HCT116 (cell line): ENCODE data around the gene SLC25A13. TPM values are rescaled to one million over a fixed set of nuclear protein-coding genes. Genes with fewer than 3 reads are reported as not detected.

Experiments used
- ATAC-seq: fragments of 200-7000 bp; cut with Tn5 transposase; 2 replicates; pipeline ENCODE4 v1.9.1; 2020; ENCODE audit warnings: mild to moderate bottlenecking, moderate library complexity
- BruUV-seq: library from RNA; stranded (reverse); fragments of 400-500 nt; replicated peaks from 2 replicates; lab custom pipeline; 2021; lab: Mats Ljungman, UMichigan
- CTCF ChIA-PET: fragments of 300-600 bp; sonication (Branson Sonifier 250); formaldehyde crosslinking; loops from one replicate; lab custom pipeline; 2021; ENCODE audit warnings: antibody characterized with exemption; lab: Charles Lee
- POLR2A ChIA-PET: fragments of 300-600, 350-600 bp; sonication (Branson Sonifier 250); formaldehyde crosslinking; loops from one replicate; lab custom pipeline; 2021; ENCODE audit warnings: antibody characterized with exemption; lab: Charles Lee
- RAD21 ChIA-PET, 2 experiments: fragments of 300-600 bp; sonication (Branson Sonifier 250); formaldehyde crosslinking; loops; one replicate each; lab custom pipeline; 2023; ENCODE audit warnings: low total read pairs in 2 of 2; ENCODE audit not compliant: uncharacterized antibody in 2 of 2, unreplicated experiment in 2 of 2, low non-redundant PET in 1 of 2; lab: Charles Lee
- DNase-seq: peaks from one replicate; pipeline ENCODE4 v3.0.0-alpha.2; 2010; ENCODE audit warnings: low read depth, low spot score
- H2AFZ ChIP-seq: fragments of 200-600 bp; shearing (Covaris generic), sonication (generic); 2 replicates; pipeline ENCODE4 v1.6.1; 2017; ENCODE audit warnings: low read depth, mixed run types, mixed read lengths, antibody characterized with exemption, low read length; ENCODE audit not compliant: poor library complexity, severe bottlenecking
- H3K27ac ChIP-seq: 2 replicates; pipeline ENCODE4 v1.5.1; 2012; ENCODE audit warnings: low read depth, low read length
- H3K27me3 ChIP-seq: fragments of 200-600 bp; sonication (generic); 2 replicates; pipeline ENCODE4 v1.6.1; 2016; ENCODE audit warnings: mixed run types, low read length, mixed read lengths; ENCODE audit not compliant: insufficient read depth
- H3K36me3 ChIP-seq, 2 experiments: fragments of 200-500 bp in 1 of 2; fragments of 200-600 bp in 1 of 2; sonication (Bioruptor generic) in 1 of 2; sonication (generic) in 1 of 2; 2 replicates each; pipeline versions ENCODE4 v1.5.1 to v1.6.1; 2014 to 2016; ENCODE audit warnings: low read length in 2 of 2, inconsistent platforms in 1 of 2, mixed read lengths in 1 of 2, mixed run types in 1 of 2; ENCODE audit not compliant: insufficient read depth in 2 of 2, control insufficient read depth in 1 of 2
- H3K4me1 ChIP-seq, 2 experiments: fragments of 200-600 bp in 1 of 2; sonication (generic) in 1 of 2; 2 replicates each; pipeline versions ENCODE4 v1.5.1 to v1.6.1; 2012 to 2017; ENCODE audit warnings: low read length in 2 of 2, inconsistent platforms in 1 of 2, mild to moderate bottlenecking in 1 of 2, mixed read lengths in 1 of 2, mixed run types in 1 of 2, moderate library complexity in 1 of 2; ENCODE audit not compliant: insufficient read depth in 2 of 2, control insufficient read depth in 1 of 2
- H3K4me2 ChIP-seq: fragments of 200-600 bp; sonication (generic); 2 replicates; pipeline ENCODE4 v1.6.1; 2017; ENCODE audit warnings: mixed run types, low read length, mixed read lengths
- H3K4me3 ChIP-seq, 2 experiments: fragments of 200-600 bp in 1 of 2; sonication (generic) in 1 of 2; replicated peaks in 1 of 2; 2 replicates each; pipeline ENCODE4 v1.5.1; 2011 to 2016; ENCODE audit warnings: low read length in 2 of 2, control low read depth in 1 of 2, low read depth in 1 of 2, mild to moderate bottlenecking in 1 of 2, mixed read lengths in 1 of 2, mixed run types in 1 of 2
- H3K79me2 ChIP-seq: fragments of 200-600 bp; sonication (generic); 2 replicates; pipeline ENCODE4 v1.6.1; 2017; ENCODE audit warnings: mild to moderate bottlenecking, mixed run types, low read length, moderate library complexity, mixed read lengths; ENCODE audit not compliant: insufficient read depth
- H3K9ac ChIP-seq: fragments of 200-600 bp; sonication (generic); 2 replicates; pipeline ENCODE4 v1.6.1; 2016; ENCODE audit warnings: low read length, mixed read lengths
- H3K9me2 ChIP-seq: fragments of 200-600 bp; sonication (generic), shearing (Covaris generic); 2 replicates; pipeline ENCODE4 v1.6.1; 2017; ENCODE audit warnings: mixed run types, mild to moderate bottlenecking, moderate library complexity; ENCODE audit not compliant: insufficient read depth
- H3K9me3 ChIP-seq, 2 experiments: fragments of 200-500 bp in 1 of 2; fragments of 200-600 bp in 1 of 2; sonication (Bioruptor generic) in 1 of 2; sonication (generic) in 1 of 2; 2 replicates each; pipeline ENCODE4 v1.6.1; 2014 to 2017; ENCODE audit warnings: low read length in 2 of 2, mixed read lengths in 2 of 2, inconsistent platforms in 1 of 2, low read depth in 1 of 2, mild to moderate bottlenecking in 1 of 2, mixed run types in 1 of 2, moderate library complexity in 1 of 2; ENCODE audit not compliant: control insufficient read depth in 1 of 2, insufficient read depth in 1 of 2
- H4K20me1 ChIP-seq: fragments of 200-600 bp; sonication (generic), shearing (Covaris generic); 2 replicates; pipeline ENCODE4 v1.6.1; 2017; ENCODE audit warnings: mixed run types, mild to moderate bottlenecking, moderate library complexity; ENCODE audit not compliant: insufficient read depth
- CBX3 ChIP-seq: IDR thresholded peaks from 2 replicates; pipeline ENCODE4 v1.6.1; 2012; ENCODE audit warnings: low read depth
- CEBPB ChIP-seq: IDR thresholded peaks from 2 replicates; pipeline ENCODE4 v1.6.1; 2012; ENCODE audit warnings: low read depth
- EGR1 ChIP-seq: IDR thresholded peaks from 2 replicates; pipeline ENCODE4 v1.6.1; 2012; ENCODE audit warnings: low read depth
- ELF1 ChIP-seq: IDR thresholded peaks from 2 replicates; pipeline ENCODE4 v1.6.1; 2012; ENCODE audit warnings: low read depth, borderline replicate concordance
- EZH2 ChIP-seq: fragments of 200-600 bp; sonication (generic); IDR thresholded peaks from 2 replicates; pipeline ENCODE4 v1.6.1; 2017; ENCODE audit warnings: antibody characterized with exemption, mixed run types
- EZH2phosphoT487 ChIP-seq: fragments of 200-600 bp; IDR thresholded peaks from 2 replicates; pipeline ENCODE4 v1.6.1; 2018; ENCODE audit warnings: antibody characterized with exemption, borderline replicate concordance
- FOSL1 ChIP-seq: IDR thresholded peaks from 2 replicates; pipeline ENCODE4 v1.6.1; 2012; ENCODE audit warnings: low read depth
- POLR2A ChIP-seq: IDR thresholded peaks from 2 replicates; pipeline ENCODE4 v1.7.0; 2011; ENCODE audit warnings: borderline replicate concordance; ENCODE audit not compliant: insufficient read depth, insufficient read length; ENCODE audit errors: extremely low read depth
- POLR2AphosphoS5 ChIP-seq: IDR thresholded peaks from 2 replicates; pipeline ENCODE4 v1.6.1; 2011; ENCODE audit warnings: mild to moderate bottlenecking, low read depth, low read length, moderate library complexity
- RAD21 ChIP-seq: IDR thresholded peaks from 2 replicates; pipeline ENCODE4 v1.6.1; 2012; ENCODE audit warnings: low read depth, mild to moderate bottlenecking
- SIN3A ChIP-seq: IDR thresholded peaks from 2 replicates; pipeline ENCODE4 v1.6.1; 2012; ENCODE audit warnings: low read depth
- SP1 ChIP-seq: IDR thresholded peaks from 2 replicates; pipeline ENCODE4 v1.6.1; 2012; ENCODE audit warnings: low read depth
- ZFX ChIP-seq: fragments of 450-650 bp; IDR thresholded peaks from 2 replicates; pipeline ENCODE4 v1.6.1; 2017
- ZNF274 ChIP-seq: fragments of 200-500 bp; sonication (Bioruptor generic); IDR thresholded peaks from 2 replicates; pipeline ENCODE4 v1.6.1; 2014; ENCODE audit warnings: mild to moderate bottlenecking, low read depth, low read length, inconsistent platforms
- intact Hi-C: fragments of 100-400 bp; cut with micrococcal nuclease; formaldehyde crosslinking; loops from 2 replicates; pipeline ENCODE4 v1.10.0; 2022
- total RNA-seq: library from RNA; stranded (reverse); gene quantifications from one replicate; pipeline ENCODE4 v1.2.1, GENCODE V29; 2021; ENCODE audit not compliant: unreplicated experiment
- TF ChIP-seq, protein P1 (sequence below): IDR thresholded peaks from 2 replicates; pipeline ENCODE4 v1.6.1; 2012
- TF ChIP-seq, protein P2 (sequence below), 3 experiments: fragments of 200-600 bp in 1 of 3; sonication (generic) in 1 of 3; IDR thresholded peaks in 2 of 3; conservative IDR thresholded peaks in 1 of 3; 2 replicates each; pipeline ENCODE4 v1.5.1; 2012 to 2017; ENCODE audit warnings: low read depth in 2 of 3, low read length in 2 of 3, antibody characterized with exemption in 1 of 3, borderline replicate concordance in 1 of 3, control low read depth in 1 of 3, mild to moderate bottlenecking in 1 of 3, mixed read lengths in 1 of 3, mixed run types in 1 of 3, moderate library complexity in 1 of 3; ENCODE audit not compliant: insufficient read depth in 1 of 3
- TF ChIP-seq, protein P3 (sequence below): IDR thresholded peaks from 2 replicates; pipeline ENCODE4 v1.6.1; 2012
- TF ChIP-seq, protein P4 (sequence below): IDR thresholded peaks from 2 replicates; pipeline ENCODE4 v1.6.1; 2011; ENCODE audit warnings: mild to moderate bottlenecking, low read length, moderate library complexity; ENCODE audit not compliant: insufficient replicate concordance; ENCODE audit errors: extremely low read depth

Gene SLC25A13
- total RNA-seq, 1 experiment from 2014 or later = 19.3 TPM

DNA sequence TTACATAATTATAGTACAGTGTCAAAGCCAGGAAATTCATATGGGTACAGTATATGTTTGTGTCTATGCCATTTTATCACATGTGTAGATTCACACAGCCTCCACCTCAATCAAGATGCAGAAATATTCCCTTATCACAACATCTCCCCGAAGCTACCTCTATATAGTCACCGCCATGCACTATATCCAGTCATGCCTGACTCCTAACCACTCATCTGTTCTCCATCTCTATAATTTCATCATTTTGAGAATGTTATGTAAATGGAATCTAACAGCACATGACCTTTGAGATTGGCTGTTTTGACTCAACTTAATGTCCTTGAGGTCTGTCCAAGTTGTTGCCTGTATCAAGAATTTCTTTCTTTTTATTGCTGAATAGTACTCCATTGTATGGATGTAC lies 22.3 kb upstream of the SLC25A13 start:
- intact Hi-C loops = no loop called here
- Histone ChIP-seq H2AFZ (no peak overlapping the region), H4K20me1 (0 out of 2 replicates have a peak, but pooled peaks cover 5% of the 10 kb centered on the region), H3K79me2 (no peaks in the 10 kb centered on the region), H3K36me3 (no peaks in the 10 kb centered on the region), H3K9ac (no peak overlapping the region), H3K27me3 (peaks cover 50% of the 10 kb centered on the region), H3K27ac (no peak overlapping the region), H3K9me3 (no peaks in the 10 kb centered on the region), H3K4me3 (no peak overlapping the region), H3K4me2 (no peak overlapping the region), H3K4me1 (no peaks in the 10 kb centered on the region), H3K9me2 (no peaks in the 10 kb centered on the region)
- TF ChIP-seq SP1 (no peak), CBX3 (no peak), FOSL1 (no peak), POLR2A (no peak), ZNF274 (no peak), CEBPB (no peak), POLR2AphosphoS5 (no peak), SIN3A (no peak), EGR1 (no peak), EZH2 (no peak), ZFX (no peak), ELF1 (no peak), RAD21 (no peak), EZH2phosphoT487 (no peak)
- TF ChIP-seq, protein P1, sequence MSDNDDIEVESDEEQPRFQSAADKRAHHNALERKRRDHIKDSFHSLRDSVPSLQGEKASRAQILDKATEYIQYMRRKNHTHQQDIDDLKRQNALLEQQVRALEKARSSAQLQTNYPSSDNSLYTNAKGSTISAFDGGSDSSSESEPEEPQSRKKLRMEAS = no peak
- TF ChIP-seq, protein P2, sequence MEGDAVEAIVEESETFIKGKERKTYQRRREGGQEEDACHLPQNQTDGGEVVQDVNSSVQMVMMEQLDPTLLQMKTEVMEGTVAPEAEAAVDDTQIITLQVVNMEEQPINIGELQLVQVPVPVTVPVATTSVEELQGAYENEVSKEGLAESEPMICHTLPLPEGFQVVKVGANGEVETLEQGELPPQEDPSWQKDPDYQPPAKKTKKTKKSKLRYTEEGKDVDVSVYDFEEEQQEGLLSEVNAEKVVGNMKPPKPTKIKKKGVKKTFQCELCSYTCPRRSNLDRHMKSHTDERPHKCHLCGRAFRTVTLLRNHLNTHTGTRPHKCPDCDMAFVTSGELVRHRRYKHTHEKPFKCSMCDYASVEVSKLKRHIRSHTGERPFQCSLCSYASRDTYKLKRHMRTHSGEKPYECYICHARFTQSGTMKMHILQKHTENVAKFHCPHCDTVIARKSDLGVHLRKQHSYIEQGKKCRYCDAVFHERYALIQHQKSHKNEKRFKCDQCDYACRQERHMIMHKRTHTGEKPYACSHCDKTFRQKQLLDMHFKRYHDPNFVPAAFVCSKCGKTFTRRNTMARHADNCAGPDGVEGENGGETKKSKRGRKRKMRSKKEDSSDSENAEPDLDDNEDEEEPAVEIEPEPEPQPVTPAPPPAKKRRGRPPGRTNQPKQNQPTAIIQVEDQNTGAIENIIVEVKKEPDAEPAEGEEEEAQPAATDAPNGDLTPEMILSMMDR (IDR thresholded peaks at IDR 0.05 in 2 of 3, conservative IDR thresholded peaks at IDR 0.05 in 1 of 3; ENCODE audit: borderline replicate concordance in 1 of 3, insufficient read depth in 1 of 3, low read depth in 2 of 3, low read length in 2 of 3) = no peak
- TF ChIP-seq, protein P3, sequence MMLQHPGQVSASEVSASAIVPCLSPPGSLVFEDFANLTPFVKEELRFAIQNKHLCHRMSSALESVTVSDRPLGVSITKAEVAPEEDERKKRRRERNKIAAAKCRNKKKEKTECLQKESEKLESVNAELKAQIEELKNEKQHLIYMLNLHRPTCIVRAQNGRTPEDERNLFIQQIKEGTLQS = no peak
- TF ChIP-seq, protein P4, sequence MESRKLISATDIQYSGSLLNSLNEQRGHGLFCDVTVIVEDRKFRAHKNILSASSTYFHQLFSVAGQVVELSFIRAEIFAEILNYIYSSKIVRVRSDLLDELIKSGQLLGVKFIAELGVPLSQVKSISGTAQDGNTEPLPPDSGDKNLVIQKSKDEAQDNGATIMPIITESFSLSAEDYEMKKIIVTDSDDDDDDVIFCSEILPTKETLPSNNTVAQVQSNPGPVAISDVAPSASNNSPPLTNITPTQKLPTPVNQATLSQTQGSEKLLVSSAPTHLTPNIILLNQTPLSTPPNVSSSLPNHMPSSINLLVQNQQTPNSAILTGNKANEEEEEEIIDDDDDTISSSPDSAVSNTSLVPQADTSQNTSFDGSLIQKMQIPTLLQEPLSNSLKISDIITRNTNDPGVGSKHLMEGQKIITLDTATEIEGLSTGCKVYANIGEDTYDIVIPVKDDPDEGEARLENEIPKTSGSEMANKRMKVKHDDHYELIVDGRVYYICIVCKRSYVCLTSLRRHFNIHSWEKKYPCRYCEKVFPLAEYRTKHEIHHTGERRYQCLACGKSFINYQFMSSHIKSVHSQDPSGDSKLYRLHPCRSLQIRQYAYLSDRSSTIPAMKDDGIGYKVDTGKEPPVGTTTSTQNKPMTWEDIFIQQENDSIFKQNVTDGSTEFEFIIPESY = no peak
- BruUV-seq = no TSS peak
- ChIA-PET CTCF (no interaction called here), RAD21 (no interaction called here), POLR2A (no interaction called here)
- ATAC-seq (no peak), DNase-seq (no peak)
